GM19240 (cell line): Measurements from ENCODE around the gene CACNG4.

ENCODE experiments used
- DNase-seq: peaks from one replicate; pipeline ENCODE4 v3.0.0; 2011; ENCODE audit warnings: low spot score; ENCODE audit not compliant: insufficient read length

The CACNG4 gene

GRCh38 chr17:66944351-66945146, 20.0 kb upstream of the CACNG4 start:
- DNase-seq, result no peak

GRCh38 chr17:66945147-66945835, 19.2 kb upstream of the CACNG4 start:
- DNase-seq, result no peak

- DNase-seq, result no peak
These were observed 18.3 kb upstream of the CACNG4 start for GRCh38 chr17:66946251-66946650.

DNA sequence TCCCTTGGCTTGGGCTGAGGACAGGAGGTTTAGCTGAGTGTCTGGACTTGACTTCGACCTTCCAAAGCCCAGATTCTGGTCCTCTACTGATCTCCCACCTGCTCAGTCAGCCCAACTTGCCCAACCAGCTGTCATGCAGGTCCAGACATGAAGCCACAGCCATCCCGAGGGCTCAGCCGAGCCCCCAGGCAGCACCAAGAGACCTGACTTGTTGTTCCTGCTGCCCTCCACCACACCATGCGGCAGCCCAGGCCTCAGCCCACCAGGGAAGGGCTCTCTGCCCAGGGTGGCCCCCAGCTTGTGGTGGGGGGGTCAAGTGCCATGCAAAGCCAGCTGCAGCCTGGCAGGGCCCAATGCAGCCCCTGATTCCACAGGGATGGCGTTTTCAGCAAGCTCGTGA, 17.2 kb upstream of the CACNG4 start:
- no peak for DNase-seq

- no peak for DNase-seq
These were observed 16.3 kb upstream of the CACNG4 start for GRCh38 chr17:66948061-66948750.

DNA sequence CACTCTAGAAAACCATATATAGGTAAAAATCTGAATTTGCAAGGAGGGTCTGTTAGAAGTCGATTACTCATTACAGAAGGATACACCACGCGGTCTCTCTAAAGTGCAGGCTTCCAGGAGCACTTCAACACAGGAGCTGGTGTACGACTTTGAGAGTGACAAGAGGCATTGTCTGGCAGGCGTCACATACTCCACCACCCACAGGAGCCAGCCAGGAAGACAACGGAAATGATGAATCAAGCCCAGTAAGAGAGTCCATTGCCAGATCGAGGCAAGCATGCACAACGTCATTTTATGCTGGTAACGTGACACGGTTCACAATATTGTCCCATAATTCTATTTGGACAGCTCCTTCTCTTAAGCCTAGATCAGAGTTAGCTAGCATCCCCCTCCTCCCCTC, 15.0 kb upstream of the CACNG4 start:
- no peak for DNase-seq

- DNase-seq, result no peak
These were observed 14.2 kb upstream of the CACNG4 start for GRCh38 chr17:66950325-66950724.

DNA sequence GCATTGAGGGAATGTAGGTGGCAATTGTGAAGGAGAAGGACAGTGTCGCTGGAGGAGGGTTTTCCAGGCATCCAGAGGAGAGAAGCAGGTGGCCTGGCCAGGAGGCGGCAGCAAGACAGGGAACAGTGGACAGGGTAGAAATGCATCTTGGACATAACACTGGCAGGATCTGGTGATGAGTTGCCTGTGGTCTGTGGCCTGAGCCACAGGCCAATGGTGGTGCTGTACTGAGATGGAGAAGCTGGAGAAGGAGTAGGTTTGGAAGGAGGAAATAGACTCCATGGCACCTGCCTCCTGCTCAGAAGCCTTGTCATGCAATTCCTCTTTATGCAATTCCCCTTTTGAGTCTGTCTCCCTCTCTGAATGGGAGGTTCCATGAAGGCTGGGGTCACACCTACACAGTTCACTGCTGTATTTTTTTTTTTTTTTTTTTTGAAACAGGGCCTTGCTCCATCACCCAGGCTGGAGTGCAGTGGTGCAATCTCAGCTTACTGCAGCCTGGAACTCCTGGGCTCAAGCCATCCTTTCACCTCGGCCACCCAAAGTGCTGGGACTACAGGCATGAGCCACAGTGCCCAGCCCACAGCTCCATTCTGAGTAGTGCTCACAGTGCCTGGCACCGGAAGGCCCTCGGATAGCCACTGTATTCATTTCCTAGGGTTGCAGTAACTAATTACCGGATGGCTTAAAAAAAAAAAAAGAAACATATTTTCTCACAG, 13.5 kb upstream of the CACNG4 start:
- DNase-seq, result no peak

DNA sequence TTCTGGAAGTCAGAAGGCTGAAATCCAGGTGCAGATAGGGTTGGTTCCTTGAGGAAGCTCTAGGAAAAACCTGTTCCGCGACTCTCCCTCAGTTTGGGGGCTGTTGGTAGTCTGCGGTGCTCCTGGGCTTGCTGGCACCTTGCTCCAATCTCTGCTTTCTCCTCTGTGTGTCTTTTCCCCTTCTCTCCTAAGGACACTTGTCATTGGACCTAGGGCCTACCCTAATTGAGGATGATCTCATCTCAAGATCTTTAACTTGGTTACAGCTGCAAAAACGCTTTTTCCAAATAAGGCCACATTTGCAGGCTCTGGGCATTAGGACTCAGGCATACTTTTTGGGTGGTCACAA, 12.9 kb upstream of the CACNG4 start:
- no peak for DNase-seq

DNA sequence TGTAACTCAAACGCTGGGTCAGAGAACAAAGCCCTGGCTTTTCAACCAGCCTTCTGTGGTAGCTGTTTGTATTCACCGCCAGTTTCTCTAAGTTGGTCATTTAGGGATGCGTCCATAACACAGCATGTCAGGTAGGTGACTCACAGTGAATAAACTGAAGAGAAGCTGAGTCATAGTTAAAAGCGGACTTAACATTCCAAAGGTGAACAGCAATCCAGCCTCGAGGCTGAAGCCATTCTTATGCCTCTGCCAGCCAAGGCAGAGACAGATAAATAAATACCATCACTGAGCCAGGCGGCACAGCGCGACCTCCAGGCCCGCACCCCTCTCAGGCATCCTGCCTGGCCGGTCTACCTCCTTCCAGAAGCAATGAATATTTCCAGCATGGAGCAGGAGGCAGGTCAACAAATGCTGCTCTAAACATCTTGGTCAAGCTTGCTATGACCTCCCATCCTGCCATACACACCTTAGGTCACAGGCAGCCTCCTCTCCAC, 12.4 kb upstream of the CACNG4 start:
- no peak for DNase-seq

- no peak for DNase-seq
These were observed 11.6 kb upstream of the CACNG4 start for GRCh38 chr17:66952681-66953629.

- DNase-seq, result no peak
These were observed 10.9 kb upstream of the CACNG4 start for GRCh38 chr17:66953630-66954020.

GRCh38 chr17:66954632-66955031, 9.9 kb upstream of the CACNG4 start:
- no peak for DNase-seq

- no peak for DNase-seq
These were observed 8.7 kb upstream of the CACNG4 start for GRCh38 chr17:66955821-66956220.

DNA sequence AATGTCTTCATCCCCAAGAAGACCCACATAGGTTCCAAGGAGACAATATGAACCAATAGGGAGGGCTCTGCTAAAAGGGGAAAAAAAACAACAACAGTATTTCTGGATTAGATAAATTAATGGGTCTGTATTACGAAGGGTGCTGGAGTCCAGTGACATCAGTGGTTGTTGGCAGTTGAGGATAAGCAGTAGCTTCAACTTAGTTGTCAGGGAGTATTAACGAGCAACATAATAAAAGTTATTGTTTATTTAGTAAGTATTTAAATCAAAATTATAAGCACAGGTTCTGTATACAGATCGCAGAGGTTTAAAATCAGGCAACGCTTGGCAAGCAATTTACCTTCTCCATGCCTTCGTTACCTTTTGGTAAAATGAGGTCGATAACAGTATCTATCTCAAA, 7.6 kb upstream of the CACNG4 start:
- no peak for DNase-seq

GRCh38 chr17:66957343-66957742, 7.2 kb upstream of the CACNG4 start:
- DNase-seq, result no peak

- DNase-seq, result no peak
These were observed 6.4 kb upstream of the CACNG4 start for GRCh38 chr17:66957951-66958579.

DNA sequence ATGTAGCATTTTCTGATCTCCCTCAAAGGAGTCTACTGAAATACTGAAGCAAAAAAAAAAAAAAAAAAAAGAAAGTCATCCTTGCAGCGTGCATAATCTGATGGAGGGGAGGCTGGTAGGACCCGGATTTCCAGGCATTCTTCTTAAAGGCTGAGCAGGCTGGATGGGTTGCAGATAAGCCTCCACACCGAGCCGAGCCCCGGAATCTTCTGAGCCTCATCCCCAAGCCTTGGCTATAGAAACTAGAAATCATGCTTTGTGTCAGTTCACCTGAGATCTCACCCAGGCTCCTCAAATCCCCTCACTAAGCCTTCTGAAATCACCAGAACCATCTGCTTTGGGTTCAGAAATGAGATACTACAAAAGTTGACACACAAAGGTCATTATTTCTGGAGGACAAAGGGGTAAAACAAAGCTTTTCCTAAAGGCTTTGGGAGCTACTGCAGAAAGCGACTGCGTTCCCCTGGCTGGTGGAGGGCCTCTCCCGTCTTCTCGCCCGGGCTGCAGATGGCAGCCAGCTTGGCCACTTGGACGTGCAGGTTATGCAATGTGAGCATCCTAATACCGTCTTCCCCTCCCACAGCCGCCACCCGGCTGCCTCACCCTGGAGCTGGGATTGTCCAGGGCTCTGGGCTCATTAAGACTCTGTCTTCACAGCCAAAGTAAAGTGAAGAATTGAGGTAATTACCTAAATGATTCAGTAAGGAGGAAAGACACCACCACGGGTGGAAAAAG, 4.7 kb upstream of the CACNG4 start:
- DNase-seq, result no peak

GRCh38 chr17:66960613-66961012, 3.9 kb upstream of the CACNG4 start:
- DNase-seq, result no peak
